ENCODE results near the gene BAZ2A. TPM values are rescaled to one million over a fixed set of nuclear protein-coding genes. Genes with fewer than 3 reads are reported as not detected.

The BAZ2A gene
- total RNA-seq, 1 experiment from 2014 or later = 106 TPM

- intact Hi-C loops (cut with micrococcal nuclease) = loop anchor here (5.0 kb wide), 1 partner anchor 379 kb away; no protein-coding TSS in a partner anchor
- Histone ChIP-seq H3K4me2 (ENCODE audit: low read length) (no peak overlapping the region), H3K79me2 (ENCODE audit: insufficient read depth, low read length) (no peaks in the 10 kb centered on the region), H3K9me2 (ENCODE audit: insufficient read depth) (no peaks in the 10 kb centered on the region), H3K27ac (ENCODE audit: low read depth, low read length) (no peak overlapping the region), H4K20me1 (ENCODE audit: insufficient read depth) (no peaks in the 10 kb centered on the region), H3K4me1 (ENCODE audit: control insufficient read depth in 1 of 2, insufficient read depth in 2 of 2, low read length in 2 of 2) (peaks cover 0 to 3% of the 10 kb centered on the region in 2 experiments; a peak in 1 of 4 replicates), H3K36me3 (ENCODE audit: control insufficient read depth in 1 of 2, insufficient read depth in 2 of 2, low read length in 2 of 2) (peaks cover 5 to 16% of the 10 kb centered on the region in 2 experiments; a peak in 1 of 4 replicates), H3K4me3 (replicated peaks in 1 of 2; ENCODE audit: low read depth in 1 of 2, low read length in 2 of 2) (no peak overlapping the region), H3K9me3 (ENCODE audit: control insufficient read depth in 1 of 2, insufficient read depth in 1 of 2, low read depth in 1 of 2, low read length in 2 of 2) (no peaks in the 10 kb centered on the region), H3K27me3 (ENCODE audit: insufficient read depth, low read length) (no peaks in the 10 kb centered on the region), H3K9ac (ENCODE audit: low read length) (no peak overlapping the region), H2AFZ (ENCODE audit: low read depth, low read length, poor library complexity, severe bottlenecking) (no peak overlapping the region)
- no peak for TF ChIP-seq ELF1 (IDR thresholded peaks at IDR 0.05; ENCODE audit: borderline replicate concordance, low read depth)
- ATAC-seq = no peak
- ChIA-PET RAD21 (ENCODE audit: low non-redundant PET in 1 of 2, low total read pairs in 2 of 2, uncharacterized antibody in 2 of 2, unreplicated experiment in 2 of 2) (no interaction called here), CTCF (no interaction called here), POLR2A (no interaction called here)
- DNase-seq (ENCODE audit: low read depth, low spot score) = no peak
- no TSS peak for BruUV-seq (replicated peaks)
Observed at GRCh38 chr12:56571121-56571520, 59.0 kb downstream of the BAZ2A start.

GRCh38 chr12:56568146-56568545 lies 62.0 kb downstream of the BAZ2A start:
- H3K9ac ChIP-seq (ENCODE audit: low read length) = no peak overlapping the region
- H3K4me2 ChIP-seq (ENCODE audit: low read length) = no peak overlapping the region
- RAD21 ChIA-PET (ENCODE audit: low non-redundant PET in 1 of 2, low total read pairs in 2 of 2, uncharacterized antibody in 2 of 2, unreplicated experiment in 2 of 2) = no interaction called here
- no TSS peak for BruUV-seq (replicated peaks)
- no peak overlapping the region for H3K27ac ChIP-seq (ENCODE audit: low read depth, low read length)
- no peak overlapping the region for H2AFZ ChIP-seq (ENCODE audit: low read depth, low read length, poor library complexity, severe bottlenecking)
- no peaks in the 10 kb centered on the region for H3K9me3 ChIP-seq (ENCODE audit: control insufficient read depth in 1 of 2, insufficient read depth in 1 of 2, low read depth in 1 of 2, low read length in 2 of 2)
- no peaks in the 10 kb centered on the region for H3K27me3 ChIP-seq (ENCODE audit: insufficient read depth, low read length)
- no peaks in the 10 kb centered on the region for H3K9me2 ChIP-seq (ENCODE audit: insufficient read depth)
- no peaks in the 10 kb centered on the region for H3K79me2 ChIP-seq (ENCODE audit: insufficient read depth, low read length)
- CTCF ChIA-PET = no interaction called here
- POLR2A ChIA-PET = interaction anchor here (1.3 kb wide), 1 partner anchor 47 kb away, joined by 3 read pairs; the partner anchor contains the start of gene RBMS2
- no peaks in the 10 kb centered on the region for H4K20me1 ChIP-seq (ENCODE audit: insufficient read depth)
- DNase-seq (ENCODE audit: low read depth, low spot score) = no peak
- peaks cover 2 to 11% of the 10 kb centered on the region in 2 experiments; a peak in 2 of 4 replicates for H3K4me1 ChIP-seq (ENCODE audit: control insufficient read depth in 1 of 2, insufficient read depth in 2 of 2, low read length in 2 of 2)
- intact Hi-C loops (cut with micrococcal nuclease) = no loop called here
- H3K4me3 ChIP-seq (replicated peaks in 1 of 2; ENCODE audit: low read depth in 1 of 2, low read length in 2 of 2) = no peak overlapping the region
- H3K36me3 ChIP-seq (ENCODE audit: control insufficient read depth in 1 of 2, insufficient read depth in 2 of 2, low read length in 2 of 2) = peaks cover 12 to 14% of the 10 kb centered on the region in 2 experiments; a peak in 3 of 4 replicates
- ATAC-seq = no peak
- no peak for TF ChIP-seq CEBPB (IDR thresholded peaks at IDR 0.05; ENCODE audit: low read depth)
- TF ChIP-seq RAD21 (IDR thresholded peaks at IDR 0.05; ENCODE audit: low read depth) = no peak
- no peak for TF ChIP-seq CTCF (IDR thresholded peaks at IDR 0.05 in 2 of 3, conservative IDR thresholded peaks at IDR 0.05 in 1 of 3; ENCODE audit: borderline replicate concordance in 1 of 3, insufficient read depth in 1 of 3, low read depth in 2 of 3, low read length in 2 of 3)
- no peak for TF ChIP-seq CBX3 (IDR thresholded peaks at IDR 0.05; ENCODE audit: low read depth)
- no peak for TF ChIP-seq EZH2phosphoT487 (IDR thresholded peaks at IDR 0.05; ENCODE audit: borderline replicate concordance)
- TF ChIP-seq ZFX (IDR thresholded peaks at IDR 0.05) = no peak
- TF ChIP-seq SIN3A (IDR thresholded peaks at IDR 0.05; ENCODE audit: low read depth) = no peak
- TF ChIP-seq SRF (IDR thresholded peaks at IDR 0.05; ENCODE audit: low read depth) = no peak
- TF ChIP-seq, protein P1, sequence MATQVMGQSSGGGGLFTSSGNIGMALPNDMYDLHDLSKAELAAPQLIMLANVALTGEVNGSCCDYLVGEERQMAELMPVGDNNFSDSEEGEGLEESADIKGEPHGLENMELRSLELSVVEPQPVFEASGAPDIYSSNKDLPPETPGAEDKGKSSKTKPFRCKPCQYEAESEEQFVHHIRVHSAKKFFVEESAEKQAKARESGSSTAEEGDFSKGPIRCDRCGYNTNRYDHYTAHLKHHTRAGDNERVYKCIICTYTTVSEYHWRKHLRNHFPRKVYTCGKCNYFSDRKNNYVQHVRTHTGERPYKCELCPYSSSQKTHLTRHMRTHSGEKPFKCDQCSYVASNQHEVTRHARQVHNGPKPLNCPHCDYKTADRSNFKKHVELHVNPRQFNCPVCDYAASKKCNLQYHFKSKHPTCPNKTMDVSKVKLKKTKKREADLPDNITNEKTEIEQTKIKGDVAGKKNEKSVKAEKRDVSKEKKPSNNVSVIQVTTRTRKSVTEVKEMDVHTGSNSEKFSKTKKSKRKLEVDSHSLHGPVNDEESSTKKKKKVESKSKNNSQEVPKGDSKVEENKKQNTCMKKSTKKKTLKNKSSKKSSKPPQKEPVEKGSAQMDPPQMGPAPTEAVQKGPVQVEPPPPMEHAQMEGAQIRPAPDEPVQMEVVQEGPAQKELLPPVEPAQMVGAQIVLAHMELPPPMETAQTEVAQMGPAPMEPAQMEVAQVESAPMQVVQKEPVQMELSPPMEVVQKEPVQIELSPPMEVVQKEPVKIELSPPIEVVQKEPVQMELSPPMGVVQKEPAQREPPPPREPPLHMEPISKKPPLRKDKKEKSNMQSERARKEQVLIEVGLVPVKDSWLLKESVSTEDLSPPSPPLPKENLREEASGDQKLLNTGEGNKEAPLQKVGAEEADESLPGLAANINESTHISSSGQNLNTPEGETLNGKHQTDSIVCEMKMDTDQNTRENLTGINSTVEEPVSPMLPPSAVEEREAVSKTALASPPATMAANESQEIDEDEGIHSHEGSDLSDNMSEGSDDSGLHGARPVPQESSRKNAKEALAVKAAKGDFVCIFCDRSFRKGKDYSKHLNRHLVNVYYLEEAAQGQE (IDR thresholded peaks at IDR 0.05; ENCODE audit: low read depth) = no peak
- no peak for TF ChIP-seq POLR2AphosphoS5 (IDR thresholded peaks at IDR 0.05; ENCODE audit: low read depth, low read length)
- no peak for TF ChIP-seq ELF1 (IDR thresholded peaks at IDR 0.05; ENCODE audit: borderline replicate concordance, low read depth)
- TF ChIP-seq YY1 (IDR thresholded peaks at IDR 0.05; ENCODE audit: extremely low read depth, insufficient replicate concordance, low read depth, low read length) = no peak
- TF ChIP-seq TCF7L2 (IDR thresholded peaks at IDR 0.05; ENCODE audit: borderline replicate concordance, extremely low read depth, insufficient read depth, insufficient read length) = no peak
- TF ChIP-seq SP1 (IDR thresholded peaks at IDR 0.05; ENCODE audit: low read depth) = no peak
- TF ChIP-seq JUND (IDR thresholded peaks at IDR 0.05) = no peak
- TF ChIP-seq FOSL1 (IDR thresholded peaks at IDR 0.05; ENCODE audit: low read depth) = no peak
- no peak for TF ChIP-seq ZNF274 (IDR thresholded peaks at IDR 0.05; ENCODE audit: low read depth, low read length)
